Bronchial epithelial cell (primary cell): ENCODE data around the gene SOCS6. TPM values are rescaled to one million over a fixed set of nuclear protein-coding genes. Genes with fewer than 3 reads are reported as not detected.
A peak's percentile ranks its signal among the peaks of the same experiment; 100 is the strongest.

Experiments
- DNase-seq: peaks from one replicate; pipeline ENCODE4 v3.0.0-alpha.2; 2010; ENCODE audit warnings: low read depth
- FAIRE-seq: peaks from 2 replicates; lab custom pipeline; 2011; peaks lifted over from hg19 to GRCh38; lab: Jason Lieb, UNC
- H3K27me3 ChIP-seq: 2 replicates; pipeline ENCODE4 v1.5.1; 2011; ENCODE audit warnings: low read length; ENCODE audit not compliant: control insufficient read depth, insufficient read depth
- H3K36me3 ChIP-seq: 2 replicates; pipeline ENCODE4 v1.5.1; 2011; ENCODE audit warnings: low read length; ENCODE audit not compliant: control insufficient read depth, insufficient read depth
- H3K4me3 ChIP-seq: 2 replicates; pipeline ENCODE4 v1.5.1; 2011; ENCODE audit warnings: mild to moderate bottlenecking, low read depth, low read length, control low read depth
- total RNA-seq: library from RNA; depleted of rRNA; stranded (reverse); fragments of >200 nt; gene quantifications from 2 replicates; pipeline ENCODE4 v1.2.1, GENCODE V29; 2014
- TF ChIP-seq, protein P1 (sequence below): IDR thresholded peaks from 2 replicates; pipeline ENCODE4 v1.5.1; 2011; ENCODE audit warnings: mild to moderate bottlenecking, moderate library complexity, low read length, control low read depth, inconsistent platforms; ENCODE audit not compliant: insufficient read depth, severe bottlenecking

SOCS6 gene
- total RNA-seq, 1 donor from 2014 or later, result 51.6 TPM

DNA sequence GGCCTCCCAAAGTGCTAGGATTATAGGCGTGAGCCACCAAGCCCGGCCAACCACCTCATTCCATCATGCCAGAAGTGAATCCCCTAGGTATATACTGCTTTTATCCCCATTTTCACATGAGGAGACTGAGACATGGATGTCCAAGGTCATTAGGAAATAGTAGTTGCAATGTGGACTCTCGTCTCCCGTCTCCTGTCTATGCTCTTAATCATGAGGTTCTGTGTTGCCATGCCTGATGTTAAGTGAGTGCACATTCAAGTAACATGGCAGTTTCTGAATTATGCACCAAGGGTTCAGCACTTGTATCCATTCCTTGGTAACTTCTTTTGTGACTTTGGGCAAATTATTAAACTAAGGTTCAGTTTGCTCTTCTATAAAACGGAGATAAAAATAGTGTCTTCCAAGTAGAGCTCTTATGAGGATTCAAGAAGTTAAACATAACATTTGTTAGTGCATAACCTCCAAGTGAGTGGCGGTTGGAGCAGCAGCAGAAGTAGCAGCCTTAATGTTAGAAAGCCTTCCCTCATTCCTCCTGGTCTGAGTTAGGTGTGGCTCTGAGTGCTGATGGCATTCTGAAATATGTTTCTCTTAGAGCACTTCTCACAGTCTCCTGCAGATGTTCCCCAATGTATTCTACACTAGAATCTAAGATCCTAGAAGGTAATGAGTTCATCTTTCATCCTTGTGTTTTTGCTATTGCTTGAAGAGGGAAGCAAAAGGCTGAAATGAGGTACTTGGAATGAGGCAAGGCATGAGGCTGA, 21.9 kb downstream of the SOCS6 start:
- TF ChIP-seq, protein P1, sequence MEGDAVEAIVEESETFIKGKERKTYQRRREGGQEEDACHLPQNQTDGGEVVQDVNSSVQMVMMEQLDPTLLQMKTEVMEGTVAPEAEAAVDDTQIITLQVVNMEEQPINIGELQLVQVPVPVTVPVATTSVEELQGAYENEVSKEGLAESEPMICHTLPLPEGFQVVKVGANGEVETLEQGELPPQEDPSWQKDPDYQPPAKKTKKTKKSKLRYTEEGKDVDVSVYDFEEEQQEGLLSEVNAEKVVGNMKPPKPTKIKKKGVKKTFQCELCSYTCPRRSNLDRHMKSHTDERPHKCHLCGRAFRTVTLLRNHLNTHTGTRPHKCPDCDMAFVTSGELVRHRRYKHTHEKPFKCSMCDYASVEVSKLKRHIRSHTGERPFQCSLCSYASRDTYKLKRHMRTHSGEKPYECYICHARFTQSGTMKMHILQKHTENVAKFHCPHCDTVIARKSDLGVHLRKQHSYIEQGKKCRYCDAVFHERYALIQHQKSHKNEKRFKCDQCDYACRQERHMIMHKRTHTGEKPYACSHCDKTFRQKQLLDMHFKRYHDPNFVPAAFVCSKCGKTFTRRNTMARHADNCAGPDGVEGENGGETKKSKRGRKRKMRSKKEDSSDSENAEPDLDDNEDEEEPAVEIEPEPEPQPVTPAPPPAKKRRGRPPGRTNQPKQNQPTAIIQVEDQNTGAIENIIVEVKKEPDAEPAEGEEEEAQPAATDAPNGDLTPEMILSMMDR, result no peak
- H3K36me3 ChIP-seq, result no peaks in the 10 kb centered on the region
- no peak overlapping the region for H3K4me3 ChIP-seq
- peak; percentile 55 for FAIRE-seq
- H3K27me3 ChIP-seq, result no peaks in the 10 kb centered on the region
- DNase-seq, result no peak

DNA sequence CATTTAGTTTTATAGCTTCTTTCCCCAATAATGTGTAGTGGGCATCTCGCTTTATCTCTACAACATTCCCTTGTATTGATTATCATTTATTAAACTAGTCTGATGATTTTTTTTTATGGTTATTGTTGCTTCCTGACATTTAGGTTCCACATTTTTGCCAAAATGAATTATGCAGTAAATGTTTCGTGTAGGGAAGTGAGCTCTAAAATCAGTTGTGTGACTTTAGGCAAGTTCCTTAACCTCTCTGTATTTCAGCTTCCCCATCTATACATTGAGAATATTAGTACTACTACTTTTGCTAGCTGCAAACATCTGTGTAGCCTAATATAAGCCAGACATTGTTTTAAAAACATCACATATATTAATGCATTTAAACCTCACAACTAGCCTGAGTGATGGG, 22.9 kb downstream of the SOCS6 start:
- TF ChIP-seq, protein P1, result no peak
- H3K27me3 ChIP-seq, result no peaks in the 10 kb centered on the region
- DNase-seq (no peak), FAIRE-seq (no peak)
- no peaks in the 10 kb centered on the region for H3K36me3 ChIP-seq
- H3K4me3 ChIP-seq, result no peak overlapping the region

DNA sequence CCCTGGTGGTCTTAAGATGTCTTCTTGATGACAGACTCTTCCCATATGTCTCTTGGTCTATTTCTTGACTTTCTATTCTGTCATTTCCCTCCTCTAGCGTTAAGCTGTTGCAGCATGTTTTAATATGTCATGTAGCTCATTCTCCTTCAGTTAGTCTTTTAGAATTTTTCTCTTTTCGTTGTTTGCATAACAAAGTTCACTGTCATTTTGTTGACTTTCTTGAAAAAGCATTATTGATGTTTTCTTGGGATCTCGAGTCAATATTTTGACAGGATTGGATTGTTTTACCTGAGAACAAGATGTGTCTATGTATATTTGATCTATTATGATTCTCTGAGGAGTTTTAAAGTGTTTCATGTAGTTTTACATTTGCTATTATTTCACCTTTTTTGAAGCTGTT, 24.8 kb downstream of the SOCS6 start:
- FAIRE-seq, result no peak
- no peak overlapping the region for H3K4me3 ChIP-seq
- DNase-seq, result no peak
- no peaks in the 10 kb centered on the region for H3K36me3 ChIP-seq
- no peaks in the 10 kb centered on the region for H3K27me3 ChIP-seq
- TF ChIP-seq, protein P1, result no peak

DNA sequence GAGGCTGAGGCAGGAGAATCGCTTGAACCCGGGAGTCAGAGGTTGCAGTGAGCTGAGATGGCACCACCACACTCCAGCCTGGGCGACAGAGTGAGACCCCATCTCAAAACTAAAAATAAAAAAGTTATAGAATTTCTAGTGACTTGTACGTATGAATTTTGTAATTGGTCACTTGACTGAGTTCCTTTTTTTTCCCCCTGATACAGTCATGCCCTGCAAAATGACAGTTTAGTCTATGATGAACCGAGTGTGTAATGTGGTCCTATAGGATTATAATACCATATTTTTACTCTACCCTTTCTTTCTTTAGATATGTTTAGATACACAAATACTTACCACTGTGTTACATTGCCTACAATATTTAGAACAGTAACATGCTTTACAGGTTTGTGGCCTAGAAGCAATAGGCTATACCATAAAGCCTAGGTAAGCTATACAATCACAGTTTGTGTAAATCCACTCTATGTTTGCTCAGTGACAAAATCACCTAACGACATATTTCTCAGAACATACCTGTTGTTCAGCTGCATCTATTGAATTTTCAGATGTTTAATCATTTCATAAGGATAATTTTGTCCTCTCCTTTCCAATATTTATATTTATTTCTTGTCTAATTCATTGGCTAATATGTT, 25.4 kb downstream of the SOCS6 start:
- no peak overlapping the region for H3K4me3 ChIP-seq
- TF ChIP-seq, protein P1, result no peak
- FAIRE-seq (no peak), DNase-seq (no peak)
- no peaks in the 10 kb centered on the region for H3K27me3 ChIP-seq
- H3K36me3 ChIP-seq, result no peaks in the 10 kb centered on the region

DNA sequence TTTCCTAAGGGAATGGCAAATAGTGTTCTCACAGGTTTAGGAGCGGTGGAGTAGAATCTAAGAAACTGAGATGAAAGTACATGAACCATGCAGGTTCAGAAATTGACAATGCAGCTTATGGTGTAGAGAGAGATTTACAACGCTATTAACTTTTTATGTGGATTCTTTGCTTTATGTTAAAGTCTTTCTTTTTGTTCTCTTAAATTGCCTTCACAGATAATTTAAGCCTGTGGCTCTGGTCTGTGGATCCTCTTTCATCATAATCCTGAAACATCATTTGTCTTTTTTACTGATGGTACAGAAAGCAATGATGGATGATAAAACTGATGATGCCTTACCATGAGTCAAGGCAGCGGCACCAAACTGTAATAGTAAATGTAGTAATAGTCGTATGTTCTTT, 30.3 kb downstream of the SOCS6 start:
- Histone ChIP-seq H3K4me3 (no peak overlapping the region), H3K36me3 (no peaks in the 10 kb centered on the region), H3K27me3 (no peaks in the 10 kb centered on the region)
- DNase-seq (no peak), FAIRE-seq (no peak)
- TF ChIP-seq, protein P1, result no peak
